ENCODE measurements around the gene RABGAP1L.
"Not testable (repeated sequence)": the region's sequence is repeated elsewhere in the genome, so short reads cannot be mapped to it uniquely, and the experiment has no call there.

Gene RABGAP1L

GRCh38 chr1:174159252-174160108, at the start of gene RABGAP1L:
TSS of gene RABGAP1L (plus strand) at chr1:174159520.
- DNase-seq (ENCODE audit: low spot score) = peak; percentile 94

GRCh38 chr1:174110053-174110452, 49.3 kb upstream of the RABGAP1L start:
- no peak for DNase-seq (ENCODE audit: low spot score)

- no peak for DNase-seq (ENCODE audit: low spot score)
Observed at GRCh38 chr1:174112489-174113162, 46.7 kb upstream of the RABGAP1L start.

GRCh38 chr1:174114106-174114505, 45.2 kb upstream of the RABGAP1L start:
- DNase-seq (ENCODE audit: low spot score) = no peak

GRCh38 chr1:174114788-174115448, 44.4 kb upstream of the RABGAP1L start:
- DNase-seq (ENCODE audit: low spot score) = peak; percentile 57

GRCh38 chr1:174116042-174116441, 43.3 kb upstream of the RABGAP1L start:
- no peak for DNase-seq (ENCODE audit: low spot score)

- DNase-seq (ENCODE audit: low spot score) = no peak
Observed at GRCh38 chr1:174118751-174119150, 40.6 kb upstream of the RABGAP1L start.

- DNase-seq (ENCODE audit: low spot score) = not testable (repeated sequence)
Observed at GRCh38 chr1:174122318-174122717, 37.0 kb upstream of the RABGAP1L start.

GRCh38 chr1:174123843-174124242, 35.5 kb upstream of the RABGAP1L start:
- DNase-seq (ENCODE audit: low spot score) = no peak

- DNase-seq (ENCODE audit: low spot score) = not testable (repeated sequence)
Observed at GRCh38 chr1:174127176-174127575, 32.1 kb upstream of the RABGAP1L start.

GRCh38 chr1:174131032-174131638, 28.2 kb upstream of the RABGAP1L start:
- DNase-seq (ENCODE audit: low spot score) = no peak

GRCh38 chr1:174134003-174134659, 25.2 kb upstream of the RABGAP1L start:
- no peak for DNase-seq (ENCODE audit: low spot score)

- DNase-seq (ENCODE audit: low spot score) = no peak
Observed at GRCh38 chr1:174135211-174135610, 24.1 kb upstream of the RABGAP1L start.

- no peak for DNase-seq (ENCODE audit: low spot score)
Observed at GRCh38 chr1:174136714-174137113, 22.6 kb upstream of the RABGAP1L start.

- no peak for DNase-seq (ENCODE audit: low spot score)
Observed at GRCh38 chr1:174142836-174143235, 16.5 kb upstream of the RABGAP1L start.

- not testable (repeated sequence) for DNase-seq (ENCODE audit: low spot score)
Observed at GRCh38 chr1:174143727-174144396, 15.5 kb upstream of the RABGAP1L start.

- DNase-seq (ENCODE audit: low spot score) = not testable (repeated sequence)
Observed at GRCh38 chr1:174144397-174144783, 14.9 kb upstream of the RABGAP1L start.

GRCh38 chr1:174149216-174149615, 10.1 kb upstream of the RABGAP1L start:
- no peak for DNase-seq (ENCODE audit: low spot score)

- no peak for DNase-seq (ENCODE audit: low spot score)
Observed at GRCh38 chr1:174150499-174150898, 8.8 kb upstream of the RABGAP1L start.

- DNase-seq (ENCODE audit: low spot score) = no peak
Observed at GRCh38 chr1:174152427-174152826, 6.9 kb upstream of the RABGAP1L start.
